Gastrocnemius medialis (tissue), 4 donors: ENCODE results near the gene ELMO2. TPM values are rescaled to one million over a fixed set of nuclear protein-coding genes. Genes with fewer than 3 reads are reported as not detected.

Experiments
- ATAC-seq, 2 donors: fragments of 150-250 bp; one replicate each; pipeline ENCODE4 v1.9.1; 2016
- DNase-seq, 2 donors: peaks; one replicate each; pipeline ENCODE4 v3.0.0-alpha.2; 2019
- H3K27ac ChIP-seq, 4 donors: fragments of 200-600 bp; sonication (generic); 1 replicate in 1 of 4; 2 replicates in 3 of 4; pipeline ENCODE4 v1.5.1; 2016 to 2018; ENCODE audit warnings: mild to moderate bottlenecking in 2 of 4, moderate library complexity in 1 of 4
- H3K27me3 ChIP-seq, 3 donors: fragments of 200-600 bp; sonication (generic) in 2 of 3; 1 replicate in 1 of 3; 2 replicates in 2 of 3; pipeline versions ENCODE4 v1.5.1 to v1.6.0; 2016 to 2019; ENCODE audit warnings: mild to moderate bottlenecking in 1 of 3, moderate library complexity in 1 of 3
- H3K36me3 ChIP-seq, 2 donors: fragments of 200-600 bp; sonication (generic) in 1 of 2; one replicate each; pipeline ENCODE4 v1.5.1; 2017 to 2018
- H3K4me1 ChIP-seq, 2 donors: fragments of 200-600 bp; sonication (generic) in 1 of 2; one replicate each; pipeline ENCODE4 v1.5.1; 2016 to 2017; ENCODE audit warnings: mild to moderate bottlenecking in 2 of 2
- H3K4me3 ChIP-seq, 4 donors: fragments of 200-600 bp; sonication (generic) in 3 of 4; 1 replicate in 1 of 4; 2 replicates in 3 of 4; pipeline ENCODE4 v1.5.1; 2016 to 2019; ENCODE audit warnings: mild to moderate bottlenecking in 2 of 4
- H3K9me3 ChIP-seq, 3 donors: fragments of 200-600 bp; sonication (generic) in 2 of 3; 1 replicate in 1 of 3; 2 replicates in 2 of 3; pipeline ENCODE4 v1.5.1; 2016 to 2019
- CTCF ChIP-seq, 5 experiments: fragments of 450-650 bp in 3 of 5; fragments of 200-600 bp in 2 of 5; sonication (generic) in 2 of 5; IDR thresholded peaks in 4 of 5; conservative IDR thresholded peaks in 1 of 5; 1 replicate in 4 of 5; 2 replicates in 1 of 5; pipeline ENCODE4 v1.5.1; 2016 to 2019; ENCODE audit warnings: antibody characterized with exemption in 5 of 5, mild to moderate bottlenecking in 3 of 5, moderate library complexity in 3 of 5
- POLR2A ChIP-seq, 2 donors: fragments of 450-650 bp; IDR thresholded peaks; one replicate each; pipeline ENCODE4 v1.6.1; 2017; ENCODE audit warnings: antibody characterized with exemption in 2 of 2, mild to moderate bottlenecking in 2 of 2, moderate library complexity in 2 of 2
- in situ Hi-C, 4 donors: fragments of 200-750 bp; cut with MboI; loops; one replicate each; pipeline versions ENCODE4 v1.15.0 to v1.8.0; 2017; ENCODE audit warnings: low sequenced_read_pairs in 4 of 4
- intact Hi-C: fragments of 100-400 bp; cut with DNase I; formaldehyde crosslinking; loops from one replicate; pipeline ENCODE4 v1.15.1; 2023; ENCODE audit warnings: low total_unique reads
- total RNA-seq, 4 donors: library from RNA; depleted of rRNA; stranded (reverse); fragments of >200 nt; gene quantifications; one replicate each; pipeline versions ENCODE4 v1.1.0 to v1.2.3, GENCODE V29; 2016

ELMO2 gene
- total RNA-seq, 4 donors from 2014 or later: 47.6 to 67.5 (median 53.6) TPM

- peaks cover 12 to 24% (median 18%) of the 10 kb centered on the region in 3 donors for H3K27me3 ChIP-seq
- in situ Hi-C loops (loop anchor here in 1 of 4 donors (25.0 kb wide), 1 partner anchor 110 kb away; no protein-coding TSS in a partner anchor), intact Hi-C loops (no loop called here)
- no peak overlapping the region for H3K27ac ChIP-seq
- no peak for DNase-seq
- no peaks in the 10 kb centered on the region for H3K4me1 ChIP-seq
- H3K36me3 ChIP-seq: no peaks in the 10 kb centered on the region
- ATAC-seq: no peak
- H3K9me3 ChIP-seq: no peaks in the 10 kb centered on the region
- no peak for TF ChIP-seq CTCF (IDR thresholded peaks at IDR 0.05 in 4 of 5, conservative IDR thresholded peaks at IDR 0.05 in 1 of 5)
- no peak for TF ChIP-seq POLR2A (IDR thresholded peaks at IDR 0.05)
- H3K4me3 ChIP-seq: no peak overlapping the region
These were observed 21.0 kb upstream of the ELMO2 start for GRCh38 chr20:46427384-46427783.

- Histone ChIP-seq H3K9me3 (no peaks in the 10 kb centered on the region), H3K27me3 (peaks cover 0 to 20% (median 4%) of the 10 kb centered on the region in 3 donors), H3K4me1 (no peaks in the 10 kb centered on the region), H3K4me3 (no peak overlapping the region), H3K36me3 (no peaks in the 10 kb centered on the region), H3K27ac (no peak overlapping the region)
- DNase-seq: no peak
- ATAC-seq: no peak
- TF ChIP-seq CTCF (IDR thresholded peaks at IDR 0.05 in 4 of 5, conservative IDR thresholded peaks at IDR 0.05 in 1 of 5): no peak
- TF ChIP-seq POLR2A (IDR thresholded peaks at IDR 0.05): no peak
- in situ Hi-C loops: no loop called here
- intact Hi-C loops: no loop called here
These were observed 17.6 kb upstream of the ELMO2 start for GRCh38 chr20:46423882-46424482.

GRCh38 chr20:46423342-46423741 is 16.9 kb upstream of the ELMO2 start:
- no peaks in the 10 kb centered on the region for H3K4me1 ChIP-seq
- TF ChIP-seq CTCF (IDR thresholded peaks at IDR 0.05 in 4 of 5, conservative IDR thresholded peaks at IDR 0.05 in 1 of 5) (no peak), POLR2A (IDR thresholded peaks at IDR 0.05) (no peak)
- H3K9me3 ChIP-seq: no peaks in the 10 kb centered on the region
- no peak overlapping the region for H3K27ac ChIP-seq
- in situ Hi-C loops: no loop called here
- ATAC-seq: no peak
- no peaks in the 10 kb centered on the region for H3K36me3 ChIP-seq
- no peak for DNase-seq
- H3K4me3 ChIP-seq: no peak overlapping the region
- H3K27me3 ChIP-seq: peaks cover 0 to 14% (median 4%) of the 10 kb centered on the region in 3 donors
- intact Hi-C loops: no loop called here

GRCh38 chr20:46420878-46421277 is 14.5 kb upstream of the ELMO2 start:
- intact Hi-C loops (no loop called here), in situ Hi-C loops (no loop called here)
- TF ChIP-seq CTCF (IDR thresholded peaks at IDR 0.05 in 4 of 5, conservative IDR thresholded peaks at IDR 0.05 in 1 of 5) (no peak), POLR2A (IDR thresholded peaks at IDR 0.05) (no peak)
- Histone ChIP-seq H3K9me3 (peaks cover 0 to 3% (median 0%) of the 10 kb centered on the region in 3 donors), H3K27me3 (peaks cover 0 to 3% (median 0%) of the 10 kb centered on the region in 3 donors), H3K27ac (no peak overlapping the region), H3K36me3 (no peaks in the 10 kb centered on the region), H3K4me3 (no peak overlapping the region), H3K4me1 (no peaks in the 10 kb centered on the region)
- ATAC-seq (no peak), DNase-seq (no peak)

- in situ Hi-C loops (no loop called here), intact Hi-C loops (no loop called here)
- Histone ChIP-seq H3K9me3 (peaks cover 0 to 3% (median 0%) of the 10 kb centered on the region in 3 donors), H3K36me3 (no peaks in the 10 kb centered on the region), H3K27me3 (no peaks in the 10 kb centered on the region), H3K27ac (no peak overlapping the region), H3K4me3 (no peak overlapping the region), H3K4me1 (no peaks in the 10 kb centered on the region)
- ATAC-seq (no peak), DNase-seq (no peak)
- no peak for TF ChIP-seq CTCF (IDR thresholded peaks at IDR 0.05 in 4 of 5, conservative IDR thresholded peaks at IDR 0.05 in 1 of 5)
- TF ChIP-seq POLR2A (IDR thresholded peaks at IDR 0.05): no peak
These were observed 13.5 kb upstream of the ELMO2 start for GRCh38 chr20:46419882-46420281.
